ENCODE data around the gene CCDC106. TPM values are rescaled to one million over a fixed set of nuclear protein-coding genes. Genes with fewer than 3 reads are reported as not detected.

The CCDC106 gene
- polyA plus RNA-seq, 1 donor (not counting 4 experiments of a cell fraction or from before 2014, with no cell fraction given), result 3.1 TPM

DNA sequence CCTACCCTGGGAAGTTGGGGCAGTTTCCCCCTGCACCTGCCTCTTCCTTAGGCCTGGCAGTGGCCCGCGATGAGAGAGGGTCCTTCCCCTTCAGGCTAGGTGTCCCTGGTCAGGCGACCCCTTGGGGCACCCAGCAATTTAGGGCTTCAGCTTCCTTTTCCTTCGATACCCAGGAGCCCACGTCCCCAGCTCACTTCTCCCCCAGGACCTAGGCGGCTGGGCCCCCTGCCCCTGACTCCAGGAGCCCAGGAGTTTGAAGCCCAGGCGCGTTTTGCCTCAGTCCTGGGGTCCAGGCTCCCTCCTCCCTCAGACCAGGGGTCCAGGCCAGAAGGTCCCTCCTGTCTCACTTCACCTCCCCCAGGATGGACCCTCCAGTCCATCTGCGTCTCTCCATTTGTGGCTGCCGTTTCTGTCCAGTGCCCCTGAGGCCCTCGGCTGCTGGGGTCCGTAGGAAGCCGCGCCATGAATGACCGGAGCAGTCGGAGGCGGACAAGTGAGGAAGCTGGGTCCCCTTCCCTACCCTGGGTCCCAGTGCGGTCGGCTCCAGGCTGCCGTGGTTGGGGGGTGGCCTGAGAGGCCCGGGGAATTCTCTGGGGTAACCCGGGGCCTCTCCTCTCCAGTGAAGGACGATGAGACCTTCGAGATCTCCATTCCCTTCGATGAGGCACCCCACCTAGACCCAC lies 714 bp downstream of the CCDC106 start:
- Histone ChIP-seq H3K4me1 (ENCODE audit: control insufficient read depth, extremely low read depth, insufficient read depth, low read length) (peaks cover 22% of the 10 kb centered on the region), H3K9ac (ENCODE audit: control insufficient read depth, extremely low read depth, insufficient read depth, low read length) (peak overlapping the region; percentile 75)

DNA sequence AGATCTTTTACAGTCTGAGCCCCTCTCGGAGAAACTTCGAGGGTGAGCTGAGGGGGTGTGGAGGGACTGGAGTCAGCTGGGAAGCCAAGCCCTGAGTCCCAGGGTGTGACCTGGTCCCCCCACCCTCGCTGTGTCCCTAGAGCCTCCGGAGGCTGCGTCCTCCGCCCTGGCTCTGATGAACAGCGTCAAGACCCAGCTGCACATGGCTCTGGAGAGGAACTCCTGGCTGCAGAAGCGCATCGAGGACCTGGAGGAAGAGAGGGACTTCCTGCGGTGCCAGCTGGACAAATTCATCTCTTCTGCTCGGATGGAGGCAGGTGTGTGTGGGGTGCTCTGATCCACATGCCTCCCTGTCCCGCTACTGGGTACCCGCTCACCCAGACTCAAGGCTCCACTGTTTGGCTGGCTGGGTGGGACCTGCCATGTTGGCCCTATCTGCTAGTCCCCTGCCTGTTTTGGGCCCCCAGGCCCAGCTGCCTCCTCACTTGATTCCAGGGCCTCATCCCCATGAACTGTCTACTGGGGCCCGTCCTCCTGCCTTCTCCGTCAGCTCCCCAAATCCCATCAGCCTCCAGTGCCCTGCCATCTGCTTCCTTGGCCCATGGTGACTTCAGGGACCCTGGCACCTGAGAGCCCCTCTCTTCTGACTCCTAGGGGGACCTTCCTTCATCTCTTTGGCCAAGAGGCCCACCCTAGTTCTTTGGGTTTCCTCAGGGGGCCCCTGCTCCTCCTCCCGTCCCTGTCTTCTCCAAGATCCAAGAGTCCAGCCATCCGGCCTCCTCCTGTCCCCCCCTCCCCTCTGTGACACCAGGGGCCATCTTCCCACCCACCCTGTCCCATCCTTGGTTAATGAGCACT lies 1.5 kb downstream of the CCDC106 start:
- Histone ChIP-seq H4K20me1 (ENCODE audit: control insufficient read depth, extremely low read depth, insufficient read depth, low read length) (no peaks in the 10 kb centered on the region), H3K9ac (ENCODE audit: control insufficient read depth, extremely low read depth, insufficient read depth, low read length) (no peak overlapping the region), H3K9me3 (ENCODE audit: control insufficient read depth, low read depth, low read length) (no peaks in the 10 kb centered on the region), H3K27ac (ENCODE audit: control insufficient read depth, insufficient read depth, low read length) (no peak overlapping the region), H2AFZ (ENCODE audit: control insufficient read depth, low read length) (no peak overlapping the region), H3K79me2 (ENCODE audit: control insufficient read depth, insufficient read depth, low read length) (peaks cover 14% of the 10 kb centered on the region), H3K9me1 (ENCODE audit: control insufficient read depth, extremely low read depth, insufficient read depth, low read length) (no peaks in the 10 kb centered on the region), H3K4me2 (ENCODE audit: control insufficient read depth, extremely low read depth, insufficient read depth, low read depth, low read length) (peak overlapping the region; percentile 5), H3K36me3 (ENCODE audit: control insufficient read depth in 2 of 2, extremely low read depth in 1 of 2, insufficient read depth in 2 of 2, low read length in 2 of 2) (peaks cover 9 to 13% of the 10 kb centered on the region in 2 experiments), H3K4me1 (ENCODE audit: control insufficient read depth, extremely low read depth, insufficient read depth, low read length) (peaks cover 18% of the 10 kb centered on the region), H3K27me3 (ENCODE audit: control insufficient read depth, extremely low read depth, insufficient read depth, low read length) (no peaks in the 10 kb centered on the region), H3K4me3 (ENCODE audit: control insufficient read depth in 2 of 3, extremely low read depth in 1 of 3, insufficient read depth in 2 of 3, low read depth in 1 of 3, low read length in 3 of 3) (no peak overlapping the region)
- no peak for FAIRE-seq
- no peak for TF ChIP-seq EZH2 (IDR thresholded peaks at IDR 0.05; ENCODE audit: low read length)
- TF ChIP-seq, protein P1, sequence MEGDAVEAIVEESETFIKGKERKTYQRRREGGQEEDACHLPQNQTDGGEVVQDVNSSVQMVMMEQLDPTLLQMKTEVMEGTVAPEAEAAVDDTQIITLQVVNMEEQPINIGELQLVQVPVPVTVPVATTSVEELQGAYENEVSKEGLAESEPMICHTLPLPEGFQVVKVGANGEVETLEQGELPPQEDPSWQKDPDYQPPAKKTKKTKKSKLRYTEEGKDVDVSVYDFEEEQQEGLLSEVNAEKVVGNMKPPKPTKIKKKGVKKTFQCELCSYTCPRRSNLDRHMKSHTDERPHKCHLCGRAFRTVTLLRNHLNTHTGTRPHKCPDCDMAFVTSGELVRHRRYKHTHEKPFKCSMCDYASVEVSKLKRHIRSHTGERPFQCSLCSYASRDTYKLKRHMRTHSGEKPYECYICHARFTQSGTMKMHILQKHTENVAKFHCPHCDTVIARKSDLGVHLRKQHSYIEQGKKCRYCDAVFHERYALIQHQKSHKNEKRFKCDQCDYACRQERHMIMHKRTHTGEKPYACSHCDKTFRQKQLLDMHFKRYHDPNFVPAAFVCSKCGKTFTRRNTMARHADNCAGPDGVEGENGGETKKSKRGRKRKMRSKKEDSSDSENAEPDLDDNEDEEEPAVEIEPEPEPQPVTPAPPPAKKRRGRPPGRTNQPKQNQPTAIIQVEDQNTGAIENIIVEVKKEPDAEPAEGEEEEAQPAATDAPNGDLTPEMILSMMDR (optimal IDR thresholded peaks at IDR 0.05 in 1 of 3, IDR thresholded peaks at IDR 0.05 in 1 of 3, conservative IDR thresholded peaks at IDR 0.05 in 1 of 3; ENCODE audit: extremely low read depth in 1 of 3, insufficient read depth in 2 of 3, low read length in 3 of 3), result no peak
- dilution Hi-C loops (cut with MboI; ENCODE audit: extremely low pct_ligation_motif_present, low sequenced_read_pairs), result no loop called here
- no peak for DNase-seq (ENCODE audit: low read depth, low spot score)

More for the DNA sequence above, 714 bp downstream of the CCDC106 start:
- Histone ChIP-seq H3K9me1 (ENCODE audit: control insufficient read depth, extremely low read depth, insufficient read depth, low read length) (no peaks in the 10 kb centered on the region), H3K79me2 (ENCODE audit: control insufficient read depth, insufficient read depth, low read length) (peaks cover 22% of the 10 kb centered on the region), H3K36me3 (ENCODE audit: control insufficient read depth in 2 of 2, extremely low read depth in 1 of 2, insufficient read depth in 2 of 2, low read length in 2 of 2) (peaks cover 9 to 14% of the 10 kb centered on the region in 2 experiments), H3K9me3 (ENCODE audit: control insufficient read depth, low read depth, low read length) (no peaks in the 10 kb centered on the region), H3K27me3 (ENCODE audit: control insufficient read depth, extremely low read depth, insufficient read depth, low read length) (no peaks in the 10 kb centered on the region), H4K20me1 (ENCODE audit: control insufficient read depth, extremely low read depth, insufficient read depth, low read length) (no peaks in the 10 kb centered on the region), H2AFZ (ENCODE audit: control insufficient read depth, low read length) (no peak overlapping the region), H3K4me3 (ENCODE audit: control insufficient read depth in 2 of 3, extremely low read depth in 1 of 3, insufficient read depth in 2 of 3, low read depth in 1 of 3, low read length in 3 of 3) (peak overlapping the region; percentile 29 to 67 (median 58)), H3K4me2 (ENCODE audit: control insufficient read depth, extremely low read depth, insufficient read depth, low read depth, low read length) (peak overlapping the region; percentile 77), H3K27ac (ENCODE audit: control insufficient read depth, insufficient read depth, low read length) (no peak overlapping the region)
- TF ChIP-seq EZH2 (IDR thresholded peaks at IDR 0.05; ENCODE audit: low read length), result no peak
- TF ChIP-seq, protein P1 (optimal IDR thresholded peaks at IDR 0.05 in 1 of 3, IDR thresholded peaks at IDR 0.05 in 1 of 3, conservative IDR thresholded peaks at IDR 0.05 in 1 of 3; ENCODE audit: extremely low read depth in 1 of 3, insufficient read depth in 2 of 3, low read length in 3 of 3), result no peak
- FAIRE-seq, result no peak
- no peak for DNase-seq (ENCODE audit: low read depth, low spot score)
- dilution Hi-C loops (cut with MboI; ENCODE audit: extremely low pct_ligation_motif_present, low sequenced_read_pairs), result no loop called here

All from keratinocyte (primary cell).